ENCODE measurements around the gene WWOX. TPM values are rescaled to one million over a fixed set of nuclear protein-coding genes. Genes with fewer than 3 reads are reported as not detected.

WWOX gene
- total RNA-seq, 6 donors from 2014 or later, result 18.7 to 167 (median 31.0) TPM

DNA sequence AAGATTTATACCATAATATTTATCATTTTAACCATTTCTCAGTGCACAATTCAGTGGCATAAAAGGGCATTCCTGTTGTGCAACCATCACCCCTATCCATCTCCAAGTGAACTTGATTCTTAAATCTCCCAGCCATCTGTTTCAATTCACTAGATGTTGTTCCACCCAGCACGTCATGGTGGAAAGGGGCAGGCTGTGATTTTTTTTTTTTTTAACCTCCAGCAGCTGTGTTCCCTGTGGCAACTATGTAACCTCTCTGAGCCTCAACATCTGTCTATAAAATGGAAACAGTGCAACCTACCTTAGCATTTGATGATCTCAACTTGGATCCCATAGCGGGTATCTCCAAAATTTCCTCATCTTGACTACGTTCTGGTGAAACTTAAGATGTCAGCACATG, 604.5 kb downstream of the WWOX start:
- Histone ChIP-seq H3K4me1 (no peaks in the 10 kb centered on the region), H3K4me3 (no peak overlapping the region), H3K9me3 (peaks cover 0 to 6% (median 5%) of the 10 kb centered on the region in 4 donors), H3K36me3 (no peaks in the 10 kb centered on the region), H3K27me3 (no peaks in the 10 kb centered on the region), H3K27ac (no peak overlapping the region)
- DNase-seq, result no peak
- WGBS, 2 donors, result 82 to 85% methylated on average over 3 of the region's 3 CpGs
- ATAC-seq (ENCODE audit: low FRiP score in 2 of 2), result no peak
- TF ChIP-seq EP300 (IDR thresholded peaks at IDR 0.05) (no peak), CTCF (IDR thresholded peaks at IDR 0.05) (no peak), POLR2AphosphoS5 (IDR thresholded peaks at IDR 0.05) (no peak), POLR2A (IDR thresholded peaks at IDR 0.05) (no peak)

DNA sequence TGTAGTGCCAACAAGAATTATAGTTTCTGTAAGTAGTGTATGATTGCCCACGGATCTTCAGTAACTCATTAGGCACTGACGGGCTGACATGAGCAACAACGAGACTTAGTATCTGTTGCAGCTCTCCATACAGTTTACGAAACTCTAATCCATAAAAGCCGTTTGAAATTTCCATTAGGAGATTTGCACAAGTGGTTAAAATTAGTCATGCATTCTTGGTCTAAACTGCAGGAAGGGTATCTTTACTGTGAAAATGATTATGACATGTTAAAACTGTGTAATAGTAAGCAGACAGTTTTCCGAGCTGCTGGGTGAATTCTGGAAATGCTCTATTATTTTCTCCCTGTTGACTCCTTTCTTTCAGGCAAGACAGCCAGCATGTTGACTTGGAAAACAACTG, 605.0 kb downstream of the WWOX start:
- Histone ChIP-seq H3K4me1 (no peaks in the 10 kb centered on the region), H3K27me3 (no peaks in the 10 kb centered on the region), H3K27ac (no peak overlapping the region), H3K36me3 (no peaks in the 10 kb centered on the region), H3K4me3 (no peak overlapping the region), H3K9me3 (peaks cover 0 to 6% (median 5%) of the 10 kb centered on the region in 4 donors)
- ATAC-seq (ENCODE audit: low FRiP score in 2 of 2) (no peak), DNase-seq (no peak)
- 77 to 84% methylated on average over 6 of the region's 6 CpGs for WGBS, 2 donors
- TF ChIP-seq EP300 (IDR thresholded peaks at IDR 0.05) (no peak), POLR2A (IDR thresholded peaks at IDR 0.05) (no peak), POLR2AphosphoS5 (IDR thresholded peaks at IDR 0.05) (no peak)

DNA sequence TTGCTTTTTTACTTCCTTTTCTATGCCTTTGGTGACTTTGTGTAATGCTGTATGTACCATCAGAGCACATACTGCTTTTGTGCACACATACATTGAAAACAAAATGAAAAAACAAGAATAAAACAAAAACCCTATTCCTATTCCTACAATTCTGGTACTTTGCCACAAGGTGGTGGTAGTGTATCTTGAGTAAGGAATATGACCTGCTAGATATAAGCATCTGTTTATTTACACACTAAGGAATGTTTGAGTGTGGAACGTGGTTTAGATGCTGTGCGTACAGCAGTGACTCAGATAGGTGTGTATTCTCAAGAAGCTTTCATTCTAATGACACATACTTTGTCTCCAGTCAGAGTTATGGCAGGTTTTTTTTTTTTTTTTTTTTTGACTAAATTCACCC, 606.2 kb downstream of the WWOX start:
- TF ChIP-seq EP300 (IDR thresholded peaks at IDR 0.05) (no peak), CTCF (IDR thresholded peaks at IDR 0.05) (peak in 3 of 6 experiments; percentile 21 to 35 (median 23)), POLR2AphosphoS5 (IDR thresholded peaks at IDR 0.05) (no peak)
- H3K4me1 ChIP-seq, result no peaks in the 10 kb centered on the region
- no peak overlapping the region for H3K27ac ChIP-seq
- ATAC-seq (ENCODE audit: low FRiP score in 2 of 2), result no peak
- H3K9me3 ChIP-seq, result peaks cover 0 to 6% (median 5%) of the 10 kb centered on the region in 4 donors
- no peak overlapping the region for H3K4me3 ChIP-seq
- no peak for DNase-seq
- H3K36me3 ChIP-seq, result no peaks in the 10 kb centered on the region
- H3K27me3 ChIP-seq, result no peaks in the 10 kb centered on the region
- 44 to 56% methylated on average over 2 of the region's 2 CpGs for WGBS, 2 donors

DNA sequence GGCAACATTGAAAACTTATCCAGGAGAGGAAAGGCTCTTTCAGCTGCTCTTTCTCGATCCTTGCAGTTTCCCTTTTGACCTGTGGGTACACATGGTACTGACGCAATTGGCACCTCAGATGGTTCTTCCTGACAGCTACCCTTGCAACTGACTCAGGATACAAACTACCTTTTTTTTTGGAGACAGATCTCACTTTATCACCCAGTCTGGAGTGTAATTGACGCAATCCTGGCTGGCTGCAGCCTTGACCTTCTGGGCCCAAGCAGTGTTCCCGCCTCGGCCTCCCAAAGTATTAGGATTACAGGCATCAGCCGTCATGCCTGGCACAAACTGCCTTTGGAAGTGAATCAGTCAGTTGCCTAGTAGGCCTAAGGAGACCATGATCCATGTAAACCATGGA, 607.2 kb downstream of the WWOX start:
- ATAC-seq (ENCODE audit: low FRiP score in 2 of 2) (no peak), DNase-seq (no peak)
- TF ChIP-seq CTCF (IDR thresholded peaks at IDR 0.05), result no peak
- Histone ChIP-seq H3K4me3 (no peak overlapping the region), H3K4me1 (no peaks in the 10 kb centered on the region), H3K36me3 (no peaks in the 10 kb centered on the region), H3K27ac (no peak overlapping the region), H3K27me3 (no peaks in the 10 kb centered on the region), H3K9me3 (peaks cover 0 to 6% (median 5%) of the 10 kb centered on the region in 4 donors)
- WGBS, 2 donors, result 80 to 93% methylated on average over 6 of the region's 6 CpGs

GRCh38 chr16:78709137-78709884, 609.9 kb downstream of the WWOX start:
- DNase-seq, result no peak
- Histone ChIP-seq H3K27me3 (no peaks in the 10 kb centered on the region), H3K4me1 (no peaks in the 10 kb centered on the region), H3K9me3 (peaks cover 0 to 6% (median 5%) of the 10 kb centered on the region in 4 donors), H3K27ac (no peak overlapping the region), H3K36me3 (no peaks in the 10 kb centered on the region), H3K4me3 (no peak overlapping the region)
- WGBS, 2 donors, result 91 to 95% methylated on average over 15 of the region's 15 CpGs
- ATAC-seq (ENCODE audit: low FRiP score in 2 of 2), result no peak
- TF ChIP-seq POLR2A (IDR thresholded peaks at IDR 0.05), result no peak
- TF ChIP-seq EP300 (IDR thresholded peaks at IDR 0.05), result no peak
- TF ChIP-seq CTCF (IDR thresholded peaks at IDR 0.05), result no peak
- TF ChIP-seq POLR2AphosphoS5 (IDR thresholded peaks at IDR 0.05), result no peak
